Stimulated activated CD4-positive, alpha-beta T cell treated with anti-CD3 and anti-CD28 coated beads, TNF-alpha, amount 100 ng/mL, for 24 hours (primary cell): Measurements from ENCODE around the gene SMS.

Experiments used
- DNase-seq, 3 experiments: peaks; one replicate each; pipeline ENCODE4 v3.0.0-alpha.2; 2020; ENCODE audit warnings: low read depth in 3 of 3

Gene SMS

DNA sequence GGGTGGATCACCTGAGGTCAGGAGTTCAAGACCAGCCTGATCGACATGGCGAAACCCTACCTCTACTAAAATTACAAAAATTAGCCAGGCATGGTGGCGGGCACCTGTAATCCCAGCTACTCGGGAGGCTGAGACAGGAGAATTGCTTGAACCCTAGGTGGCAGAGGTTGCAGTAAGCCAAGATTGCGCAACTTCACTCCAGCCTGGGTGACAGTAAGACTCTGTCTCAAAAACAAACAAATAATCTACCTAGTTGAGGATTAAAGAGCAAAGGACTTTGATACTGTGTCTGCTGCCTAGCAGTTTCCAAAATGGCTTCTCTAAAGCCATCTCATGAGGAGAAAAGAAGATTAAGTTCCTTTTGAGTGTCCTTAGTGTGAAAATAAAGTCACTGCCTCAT lies 37.8 kb downstream of the SMS start:
- no peak for DNase-seq

DNA sequence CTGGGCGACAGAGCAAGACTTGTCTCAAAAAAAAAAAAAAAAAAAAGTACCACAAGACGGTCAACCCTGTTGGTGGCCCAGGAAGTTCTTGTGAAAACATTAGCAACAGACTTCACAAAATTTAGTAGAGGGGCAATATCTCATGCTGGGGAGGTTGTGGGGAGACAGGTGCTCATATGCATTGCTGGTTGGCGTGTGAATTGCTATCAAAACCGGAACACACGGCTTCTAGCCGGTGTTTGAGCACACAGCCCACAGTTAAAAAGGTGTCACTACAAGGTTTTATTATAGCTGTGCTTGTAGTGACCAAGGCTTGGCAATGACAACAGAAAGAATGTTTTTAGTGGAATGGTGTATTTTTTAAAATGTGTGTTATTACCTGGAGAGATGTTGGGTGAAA lies 41.8 kb downstream of the SMS start:
- no peak for DNase-seq

DNA sequence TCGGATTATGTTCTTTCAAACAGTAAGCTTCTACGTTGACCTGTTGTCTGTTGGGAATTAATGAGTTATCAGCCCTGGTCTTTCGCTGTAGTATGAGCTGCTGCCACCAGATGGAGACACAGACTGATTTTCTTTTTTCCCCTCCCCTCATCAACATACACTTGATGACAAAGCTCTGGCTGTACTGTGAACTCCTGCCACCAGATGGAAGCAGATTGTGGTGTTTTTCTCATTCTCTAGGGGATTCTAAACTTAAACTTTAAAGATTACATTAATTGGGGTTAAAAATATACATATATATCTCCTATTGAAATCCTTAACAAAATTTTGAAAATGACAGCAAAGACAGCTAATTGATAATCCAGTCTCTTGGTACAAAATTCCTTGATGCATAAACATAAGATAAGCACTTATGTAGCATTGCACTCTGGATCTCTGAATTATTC lies 44.8 kb downstream of the SMS start:
- peak in 2 of 3 experiments; percentile 36 to 54 for DNase-seq

DNA sequence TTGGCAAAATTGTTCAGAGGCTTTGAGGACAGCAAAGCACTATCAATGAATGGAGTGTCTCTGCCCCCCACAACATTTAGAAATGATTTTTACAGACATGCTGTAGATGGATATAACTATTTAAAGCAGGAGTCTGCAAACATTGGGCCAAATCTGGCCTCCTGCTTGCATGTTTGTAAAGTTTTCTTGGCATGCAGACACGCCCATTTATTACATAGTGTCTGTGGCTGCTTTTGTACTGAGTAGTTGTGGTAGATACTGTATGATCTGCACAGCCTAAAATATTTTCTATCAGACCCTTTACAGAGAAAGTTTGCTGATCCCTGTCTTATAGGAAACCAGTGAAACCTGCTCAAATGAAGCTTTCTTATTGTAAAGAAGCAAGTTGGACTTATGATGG lies 46.1 kb downstream of the SMS start:
- DNase-seq = no peak

DNA sequence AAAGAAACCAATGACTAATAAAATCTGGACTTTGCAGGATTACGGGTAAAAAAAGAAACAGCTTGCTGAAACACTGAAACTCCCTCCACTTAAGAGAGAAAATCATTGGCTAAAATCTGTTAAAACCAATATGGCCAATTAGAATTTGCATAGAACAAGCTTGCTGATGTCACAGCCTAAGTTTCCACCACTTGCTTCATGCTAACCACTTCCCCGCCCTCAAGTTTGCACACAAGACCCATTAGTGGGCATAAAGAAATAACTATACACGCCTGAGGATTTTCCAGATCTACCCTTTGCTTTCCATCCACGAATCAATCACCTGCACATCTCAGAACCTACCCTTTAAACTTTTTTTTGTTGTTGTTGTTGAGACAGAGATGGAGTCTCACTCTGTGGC lies 48.9 kb downstream of the SMS start:
- peak in 1 of 3 experiments; percentile 22 for DNase-seq

DNA sequence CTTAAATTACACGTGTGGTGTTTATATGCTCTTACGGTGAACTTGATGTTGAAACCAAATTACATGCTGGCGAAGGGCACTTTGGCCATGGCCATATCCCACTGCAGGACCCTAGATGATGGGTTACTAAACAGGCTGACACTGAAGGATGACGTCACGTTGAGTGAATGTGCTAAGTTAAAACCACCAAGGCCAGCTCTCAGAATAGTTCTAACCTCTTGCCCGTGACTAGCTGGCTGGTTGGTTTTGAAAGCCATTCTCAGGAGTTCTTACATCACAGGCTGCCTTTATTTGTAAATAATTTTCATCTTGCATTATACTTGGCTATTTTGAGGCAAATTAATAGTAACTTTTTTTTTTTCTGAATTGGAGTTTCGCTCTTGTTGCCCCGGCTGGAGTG lies 50.3 kb downstream of the SMS start:
- DNase-seq = no peak

DNA sequence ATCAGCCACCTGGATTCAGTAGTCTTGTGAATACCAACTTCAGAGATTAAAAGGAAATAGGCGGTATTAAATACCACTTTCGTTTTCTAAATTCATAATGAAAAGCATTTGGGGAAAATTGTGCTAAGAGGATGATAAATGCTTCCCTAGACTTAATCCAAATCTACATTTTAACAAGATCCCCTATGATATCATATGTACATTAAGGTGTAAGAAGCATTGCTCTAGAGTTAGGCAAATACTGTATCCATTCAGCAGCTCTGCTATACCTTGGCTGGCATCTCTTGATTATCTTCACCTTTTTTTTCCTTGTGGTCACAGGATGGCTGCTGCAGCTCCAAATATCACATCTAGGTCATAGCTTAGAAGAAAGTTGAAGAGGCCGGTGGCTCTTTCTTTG lies 51.0 kb downstream of the SMS start:
- DNase-seq = no peak

DNA sequence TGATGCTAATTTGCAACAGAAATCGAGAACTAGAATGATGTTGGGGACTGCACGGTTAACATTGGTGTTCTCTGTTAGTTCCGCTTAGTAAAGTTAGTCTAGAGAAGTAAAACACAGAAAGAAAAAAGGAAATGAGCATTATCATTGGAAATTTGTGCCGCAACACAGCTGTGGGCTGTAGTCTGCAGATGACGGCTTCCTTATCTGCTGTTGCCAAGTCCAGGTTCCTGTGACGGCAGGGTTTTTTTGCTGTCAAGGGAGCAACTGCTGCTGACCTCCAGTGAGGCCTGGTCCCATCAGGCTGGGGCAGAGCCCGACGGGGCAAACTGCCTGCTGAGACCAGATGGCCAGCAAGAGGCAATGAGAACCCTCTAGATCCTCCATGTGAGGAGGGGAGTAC lies 52.8 kb downstream of the SMS start:
- DNase-seq = no peak

DNA sequence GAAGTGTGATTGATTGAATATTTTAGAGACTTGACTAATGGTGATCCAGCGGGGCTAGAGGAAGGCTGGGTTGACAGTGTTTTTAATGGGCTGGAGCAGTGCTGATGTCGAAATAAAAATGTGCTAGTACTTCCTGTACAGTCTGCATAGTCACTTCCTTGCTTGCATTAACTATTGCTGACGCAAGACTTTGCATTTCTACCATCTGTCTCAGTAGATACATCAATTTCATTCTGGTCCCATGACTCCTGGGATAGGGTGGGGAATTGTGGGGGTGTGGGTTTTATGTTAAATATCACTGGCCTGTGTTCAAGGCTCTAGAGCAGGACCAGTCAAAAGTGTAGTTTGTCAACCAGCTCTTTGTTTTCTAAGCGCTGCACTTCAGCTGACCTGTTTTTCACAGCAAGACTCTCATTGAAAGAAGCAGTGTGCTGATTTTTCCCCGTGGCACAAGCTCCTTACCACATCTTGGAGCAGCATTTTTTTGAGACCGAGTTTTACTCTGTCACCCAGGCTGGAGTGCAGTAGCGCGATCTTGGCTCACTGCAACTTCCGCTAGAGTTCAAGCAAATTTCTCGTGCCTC lies 56.5 kb downstream of the SMS start:
- DNase-seq = no peak

DNA sequence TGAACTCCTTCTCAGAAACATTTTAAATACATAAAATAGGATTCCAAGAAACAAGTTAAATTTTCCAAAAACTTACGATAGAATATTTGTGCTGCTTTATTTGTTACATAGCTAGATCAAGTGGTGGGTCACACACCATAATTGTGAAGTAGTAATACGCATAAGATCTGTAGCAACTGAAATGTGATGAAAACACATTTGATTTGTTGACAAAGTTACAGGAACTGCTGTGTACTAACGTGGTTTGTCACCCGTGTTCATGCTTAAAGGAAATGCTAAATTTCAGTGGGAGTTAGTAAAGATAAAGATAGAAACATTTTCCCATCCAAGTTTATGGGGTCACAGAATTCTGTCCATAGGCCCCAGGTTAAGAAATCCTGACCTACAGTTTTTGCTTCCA lies 57.5 kb downstream of the SMS start:
- DNase-seq = no peak

DNA sequence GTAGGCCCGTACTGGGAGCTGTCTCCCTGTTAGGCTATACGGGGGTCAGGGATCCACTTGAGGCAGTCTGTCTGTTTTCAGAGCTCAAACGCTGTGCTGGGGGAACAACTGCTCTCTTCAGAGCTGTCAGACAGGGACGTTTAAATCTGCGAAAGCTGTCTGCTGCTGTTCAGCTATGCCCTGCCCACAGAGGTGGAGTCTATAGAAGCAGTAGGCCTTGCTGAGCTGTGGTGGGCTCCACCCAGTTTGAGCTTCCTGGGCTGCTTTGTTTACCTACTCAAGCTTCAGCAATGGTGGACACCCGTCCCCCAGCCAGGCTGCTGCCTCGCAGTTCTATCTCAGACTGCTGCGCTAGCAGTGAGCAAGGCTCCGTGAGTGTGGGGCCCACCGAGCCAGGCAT lies 64.4 kb downstream of the SMS start:
- no peak for DNase-seq

DNA sequence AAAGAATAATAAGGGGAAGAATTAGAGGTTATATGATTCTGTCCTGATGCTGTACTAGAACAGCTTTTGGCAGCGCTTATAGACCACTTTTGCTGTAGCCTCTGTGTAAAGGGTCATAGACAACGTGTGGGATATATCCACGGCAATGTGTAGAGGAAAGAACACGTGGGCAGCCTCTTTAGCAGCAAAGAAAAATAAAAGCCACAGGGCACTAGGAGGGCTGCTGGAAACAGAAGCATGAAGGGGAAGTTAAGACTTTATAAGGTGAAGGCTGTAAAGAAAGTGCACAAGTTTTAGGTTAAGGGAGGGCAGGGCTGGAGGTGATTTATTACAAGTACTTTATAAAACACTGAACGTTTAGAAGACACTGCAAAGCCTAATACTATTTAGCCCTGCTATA lies 71.5 kb downstream of the SMS start:
- DNase-seq = no peak

DNA sequence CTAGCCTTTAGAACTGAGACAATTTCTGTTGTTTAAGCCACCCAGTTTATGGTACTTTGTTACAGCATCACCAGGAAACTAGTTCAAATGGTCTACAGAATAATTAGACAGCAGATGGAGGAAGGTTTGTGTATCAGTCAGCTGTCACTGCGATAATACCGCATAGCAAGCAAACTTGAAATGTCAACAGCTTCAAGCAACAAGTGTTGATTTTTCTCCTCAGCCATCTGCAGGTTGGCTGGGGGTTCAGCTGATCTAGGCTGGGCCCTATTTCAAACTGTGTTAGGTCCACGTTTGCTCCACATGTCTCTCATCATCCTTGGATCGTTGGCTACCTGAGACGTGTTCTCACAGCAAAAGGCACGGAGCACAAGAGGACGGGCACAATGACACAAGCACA lies 72.4 kb downstream of the SMS start:
- no peak for DNase-seq

DNA sequence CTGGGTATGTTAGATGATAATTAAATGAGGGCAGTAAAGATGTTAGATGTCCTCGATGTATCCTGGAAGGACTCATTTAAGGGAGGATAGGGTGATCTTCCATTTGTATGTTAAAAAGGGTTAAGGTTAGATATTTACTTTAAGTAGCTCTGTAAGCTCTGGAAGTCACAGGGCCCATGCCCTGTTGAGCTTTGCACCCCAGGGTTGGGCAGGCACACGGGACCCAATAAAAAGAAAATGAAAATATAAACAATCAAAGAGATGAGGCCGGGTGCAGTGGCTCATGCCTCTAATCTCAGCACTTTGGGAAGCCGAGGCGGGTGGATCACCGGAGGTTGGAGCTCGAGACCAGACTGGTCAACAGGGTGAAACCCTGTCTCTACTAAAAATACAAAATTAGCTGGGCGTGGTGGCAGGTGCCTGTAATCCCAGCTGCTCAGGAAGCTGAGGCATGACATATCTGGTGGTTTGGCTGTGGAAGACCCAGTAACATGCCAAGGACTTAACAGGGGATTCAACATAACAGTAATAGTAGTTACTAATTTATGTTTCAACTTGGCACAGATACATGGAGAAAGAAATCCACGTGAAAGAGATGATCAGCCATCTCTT lies 74.7 kb downstream of the SMS start:
- DNase-seq = no peak

DNA sequence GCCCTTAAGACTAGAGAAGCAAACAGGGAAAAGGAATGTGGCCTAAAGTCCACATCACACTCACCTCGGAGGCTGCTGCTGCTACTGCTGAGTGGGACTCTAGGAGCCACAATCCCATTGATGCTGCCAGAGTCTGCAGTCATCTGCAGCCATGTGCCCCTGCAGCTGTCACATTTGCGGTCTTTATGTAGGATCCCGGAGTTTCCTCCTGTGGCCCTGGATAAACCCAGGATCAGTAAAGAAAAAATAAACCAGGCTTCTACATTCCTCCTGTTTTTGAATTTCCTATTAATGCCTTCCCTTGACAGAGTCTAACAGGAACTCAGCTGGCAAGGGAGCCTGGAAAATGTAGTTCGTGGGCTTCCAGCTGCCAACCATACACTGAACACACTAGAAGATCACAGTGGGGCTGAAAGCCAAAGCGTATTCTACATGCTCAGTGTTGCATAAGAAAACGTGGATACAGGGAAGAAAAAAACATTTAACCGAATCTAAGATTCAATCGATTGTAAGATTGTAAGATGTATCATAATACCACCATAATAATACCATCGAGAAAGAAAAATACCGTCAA lies 81.3 kb downstream of the SMS start:
- DNase-seq = no peak

DNA sequence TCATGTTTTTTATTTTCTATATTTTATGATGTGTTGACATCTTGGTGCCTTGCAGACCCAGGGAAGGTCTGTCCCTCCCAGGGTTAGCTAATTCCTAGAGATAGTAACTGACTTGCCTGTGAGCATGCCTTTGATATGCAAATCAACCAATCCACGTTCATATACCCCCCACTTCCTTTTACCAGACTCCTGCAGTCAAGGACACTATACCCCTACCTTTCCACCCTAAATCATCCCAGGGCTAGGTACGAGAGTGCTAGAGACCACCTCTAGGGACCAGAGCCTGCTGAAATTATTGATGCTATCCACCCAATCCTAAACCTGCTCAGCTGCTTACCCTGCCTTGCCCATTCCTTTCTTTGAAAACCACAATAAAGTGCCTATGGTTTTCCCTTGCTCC lies 84.1 kb downstream of the SMS start:
- DNase-seq = no peak

DNA sequence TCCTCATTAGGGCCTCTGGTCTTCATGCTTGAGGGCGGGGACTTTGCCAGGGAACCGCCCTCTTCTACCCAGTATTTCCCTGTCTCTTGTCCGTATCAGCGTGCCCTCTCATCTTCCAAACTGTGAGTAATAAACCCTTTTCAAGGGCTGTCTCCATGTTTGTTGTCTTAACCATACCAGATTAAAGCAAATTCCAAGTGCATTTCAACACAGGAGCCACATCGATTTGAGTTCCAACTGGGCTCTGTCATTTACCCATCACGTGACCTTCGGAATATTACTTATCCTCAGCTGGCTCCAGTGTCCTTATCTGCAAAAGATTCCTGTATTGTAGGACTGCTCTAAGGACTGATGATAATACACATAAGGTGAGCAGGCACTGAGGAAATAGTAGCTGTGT lies 85.2 kb downstream of the SMS start:
- no peak for DNase-seq

DNA sequence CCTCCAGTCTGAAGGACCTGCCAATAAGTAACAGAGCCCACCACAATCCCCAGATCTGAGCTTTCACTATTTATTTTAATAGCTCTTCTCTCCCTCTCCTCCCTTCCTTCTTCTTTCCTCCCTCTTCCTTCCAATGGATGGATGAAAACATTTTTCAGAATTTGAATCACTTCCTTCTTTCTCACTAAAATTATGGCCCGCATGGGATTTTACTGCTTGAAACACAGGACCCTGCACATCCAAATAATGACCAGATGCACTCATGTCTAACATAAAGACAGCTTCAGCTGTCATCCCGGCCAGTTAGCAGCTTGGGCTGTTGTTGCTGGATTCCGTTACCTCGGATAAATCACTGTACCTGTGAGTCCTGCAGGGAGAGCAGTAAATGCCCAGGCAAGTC lies 86.2 kb downstream of the SMS start:
- DNase-seq = no peak

DNA sequence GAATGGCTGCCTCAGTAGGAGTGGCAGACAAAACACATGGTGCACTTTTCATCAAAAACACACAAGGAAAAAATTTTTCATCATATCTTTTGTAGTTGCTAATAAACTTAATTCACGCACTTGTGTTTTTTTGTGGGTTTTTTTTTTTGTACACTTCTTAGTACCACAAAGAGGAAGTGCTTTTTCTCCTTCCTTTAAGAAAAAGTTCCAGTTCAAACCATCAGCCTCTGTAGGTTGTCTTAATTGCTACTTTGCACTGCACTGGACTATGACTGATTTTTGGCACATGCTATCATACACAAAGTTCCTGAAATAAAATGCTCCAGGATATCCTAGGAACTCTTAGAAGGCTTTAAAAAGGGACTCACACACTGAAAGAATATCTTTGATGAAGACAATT lies 91.6 kb downstream of the SMS start, which contains the start of gene PHEX:
TSS of gene PHEX (plus strand) at position 242 of the 400 bp plus-strand sequence. CDS start 681 bp downstream, outside the sequence.
- DNase-seq = no peak

DNA sequence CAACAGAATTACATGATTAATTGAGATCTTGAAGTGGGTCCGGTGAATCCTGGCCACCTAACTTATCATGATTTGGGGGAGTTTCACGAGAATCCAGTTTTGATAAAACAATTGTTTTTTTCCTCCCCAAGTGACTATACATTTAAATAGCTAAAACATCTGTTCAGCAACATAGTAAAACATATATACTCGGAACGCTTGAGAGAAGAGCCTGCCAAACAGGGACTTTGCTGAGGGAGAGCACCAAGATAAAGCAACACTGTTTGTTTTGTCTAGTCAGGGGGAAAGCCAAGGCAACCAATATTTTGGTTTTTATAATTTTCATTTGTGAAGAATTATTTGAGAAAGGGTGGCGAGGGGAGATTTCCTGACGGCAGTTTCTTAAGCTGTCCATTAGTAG lies 92.0 kb downstream of the SMS start:
- no peak for DNase-seq

DNA sequence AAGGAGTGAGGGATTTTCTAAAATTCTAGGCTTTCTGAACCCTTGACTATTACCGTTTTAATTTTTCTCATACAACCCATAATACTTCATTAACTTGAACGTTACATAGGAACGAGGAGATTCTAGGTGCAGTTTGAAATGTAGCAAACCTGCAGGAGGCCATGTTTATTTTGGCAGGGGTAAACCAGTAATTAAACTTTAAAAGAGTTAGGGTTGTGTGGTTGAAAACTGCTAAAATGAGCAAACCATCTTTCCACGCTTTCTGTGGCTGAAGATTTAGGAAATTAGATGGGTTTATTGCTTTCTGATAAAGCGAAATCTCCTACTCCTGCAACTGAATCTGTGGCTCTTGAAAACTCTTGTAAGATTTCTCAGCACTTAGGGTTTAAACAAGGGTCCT lies 93.3 kb downstream of the SMS start:
- DNase-seq = no peak

DNA sequence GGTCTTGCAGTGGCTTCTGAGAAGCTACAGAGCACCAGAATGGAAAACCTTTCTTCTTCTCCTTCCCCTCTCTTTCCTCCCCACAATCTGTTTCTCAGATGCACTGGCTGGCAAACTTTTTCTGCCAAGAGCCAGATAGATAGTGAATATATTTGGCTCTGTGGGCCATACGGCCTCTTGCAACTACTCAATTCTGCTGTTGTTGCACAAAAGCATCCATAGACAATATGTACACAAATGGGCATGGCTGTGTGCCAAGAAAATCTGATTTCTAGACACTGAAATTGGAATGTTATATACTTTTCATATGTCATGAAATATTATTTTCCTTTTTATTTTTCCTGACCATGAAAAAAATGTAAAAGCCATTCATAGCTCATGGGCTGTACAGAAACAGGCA lies 94.7 kb downstream of the SMS start:
- DNase-seq = no peak

DNA sequence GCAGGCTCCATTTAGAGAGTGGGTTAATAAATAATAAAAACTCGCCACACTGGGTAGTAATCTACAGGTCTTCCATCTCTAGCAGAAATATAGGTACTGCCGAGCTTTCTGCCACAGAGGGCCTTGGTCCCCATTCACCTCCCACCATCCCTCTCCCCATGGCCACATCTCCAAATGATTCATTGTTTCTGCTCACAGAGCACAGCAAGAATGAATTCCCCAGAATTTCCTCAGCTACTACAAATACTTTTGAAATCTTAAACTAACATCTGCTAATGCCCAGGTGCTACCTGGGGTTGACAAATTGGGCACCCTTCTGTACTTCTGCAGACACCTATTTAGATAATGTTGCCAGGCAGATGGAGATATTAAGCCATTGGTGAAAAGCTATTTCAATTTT lies 96.7 kb downstream of the SMS start:
- DNase-seq = no peak
